Gastroesophageal sphincter (tissue), 4 donors: ENCODE results near the gene SURF2. TPM values are rescaled to one million over a fixed set of nuclear protein-coding genes. Genes with fewer than 3 reads are reported as not detected.
A peak's percentile ranks its signal among the peaks of the same experiment; 100 is the strongest.

Experiments used
- ATAC-seq: fragments of 150-250 bp; one replicate; pipeline ENCODE4 v1.9.1; 2016; ENCODE audit warnings: mild to moderate bottlenecking, moderate library complexity
- H3K27ac ChIP-seq, 4 donors: fragments of 200-600 bp; sonication (generic) in 3 of 4; 1 replicate in 3 of 4; 2 replicates in 1 of 4; pipeline ENCODE4 v1.5.1; 2016 to 2019
- H3K27me3 ChIP-seq: fragments of 200-600 bp; sonication (generic); one replicate; pipeline ENCODE4 v1.5.1; 2019
- H3K36me3 ChIP-seq, 2 donors: fragments of 200-600 bp; sonication (generic); one replicate each; pipeline ENCODE4 v1.5.1; 2019; ENCODE audit warnings: control low read depth in 1 of 2
- H3K4me1 ChIP-seq, 3 donors: fragments of 200-600 bp; sonication (generic); 1 replicate in 2 of 3; 2 replicates in 1 of 3; pipeline ENCODE4 v1.5.1; 2016 to 2019; ENCODE audit warnings: control low read depth in 2 of 3
- H3K4me3 ChIP-seq, 2 donors: fragments of 200-600 bp; sonication (generic); one replicate each; pipeline ENCODE4 v1.5.1; 2019; ENCODE audit warnings: mild to moderate bottlenecking in 1 of 2, moderate library complexity in 1 of 2
- H3K9me3 ChIP-seq, 3 donors: fragments of 200-600 bp; sonication (generic); one replicate each; pipeline ENCODE4 v1.5.1; 2017 to 2019; ENCODE audit warnings: control low read depth in 2 of 3
- EP300 ChIP-seq: sonication (generic); formaldehyde crosslinking; IDR thresholded peaks from one replicate; pipeline ENCODE4 v1.6.1; 2017; ENCODE audit warnings: antibody characterized with exemption, mild to moderate bottlenecking
- POLR2A ChIP-seq, 2 donors: fragments of 450-650 bp; IDR thresholded peaks; one replicate each; pipeline ENCODE4 v1.6.1; 2017; ENCODE audit warnings: antibody characterized with exemption in 2 of 2, mild to moderate bottlenecking in 2 of 2, moderate library complexity in 1 of 2
- POLR2AphosphoS5 ChIP-seq: sonication (generic); formaldehyde crosslinking; IDR thresholded peaks from one replicate; pipeline ENCODE4 v1.6.1; 2017; ENCODE audit warnings: antibody characterized with exemption
- WGBS, 2 donors: methylation state at CpG; one replicate each; pipeline ENCODE4 v1.1.5; 2018; ENCODE audit warnings: low coverage in 1 of 2; 5-methylcytosine and 5-hydroxymethylcytosine counted together
- total RNA-seq, 4 donors: library from RNA; depleted of rRNA; stranded (reverse); fragments of >200 nt; gene quantifications; one replicate each; pipeline ENCODE4 v1.1.0, GENCODE V29; 2016
- TF ChIP-seq, protein P1 (sequence below), 4 experiments: fragments of 200-600 bp in 2 of 4; fragments of 450-650 bp in 2 of 4; sonication (generic) in 1 of 4; IDR thresholded peaks; one replicate each; pipeline ENCODE4 v1.5.1; 2017 to 2019; ENCODE audit warnings: antibody characterized with exemption in 4 of 4, mild to moderate bottlenecking in 2 of 4, moderate library complexity in 2 of 4

The SURF2 gene
- total RNA-seq, 4 donors from 2014 or later = 11.2 to 16.3 (median 15.3) TPM

DNA sequence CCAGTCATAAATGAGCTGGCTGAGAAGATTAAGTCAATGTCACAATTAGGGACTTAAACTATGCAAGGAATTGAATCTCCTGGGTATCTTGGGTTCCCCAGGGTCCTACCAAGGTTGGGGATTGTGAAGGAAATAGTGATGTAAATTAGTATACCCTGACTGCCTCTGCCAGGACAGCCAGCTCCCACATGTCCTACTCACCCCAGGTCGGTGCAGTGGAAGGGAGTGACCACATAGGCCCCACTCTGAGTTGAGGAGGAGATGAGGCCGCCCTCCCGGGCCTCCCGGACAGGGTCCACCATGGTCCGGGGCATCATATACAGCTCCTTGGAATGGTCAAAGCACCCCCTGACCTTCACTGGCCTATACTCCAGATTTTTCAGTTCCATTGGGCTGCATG is 2.8 kb upstream of the SURF2 start:
- WGBS, 2 donors = no CpG with 5 or more reads among the region's 5 CpGs
- Histone ChIP-seq H3K4me1 (peaks cover 0 to 59% (median 32%) of the 10 kb centered on the region in 3 donors), H3K9me3 (no peaks in the 10 kb centered on the region), H3K27me3 (no peaks in the 10 kb centered on the region), H3K27ac (no peak overlapping the region), H3K4me3 (no peak overlapping the region), H3K36me3 (peaks cover 0 to 57% of the 10 kb centered on the region in 2 donors)
- no peak for TF ChIP-seq POLR2AphosphoS5
- TF ChIP-seq EP300 = no peak
- no peak for TF ChIP-seq POLR2A (IDR thresholded peaks at IDR 0.05)
- no peak for ATAC-seq

DNA sequence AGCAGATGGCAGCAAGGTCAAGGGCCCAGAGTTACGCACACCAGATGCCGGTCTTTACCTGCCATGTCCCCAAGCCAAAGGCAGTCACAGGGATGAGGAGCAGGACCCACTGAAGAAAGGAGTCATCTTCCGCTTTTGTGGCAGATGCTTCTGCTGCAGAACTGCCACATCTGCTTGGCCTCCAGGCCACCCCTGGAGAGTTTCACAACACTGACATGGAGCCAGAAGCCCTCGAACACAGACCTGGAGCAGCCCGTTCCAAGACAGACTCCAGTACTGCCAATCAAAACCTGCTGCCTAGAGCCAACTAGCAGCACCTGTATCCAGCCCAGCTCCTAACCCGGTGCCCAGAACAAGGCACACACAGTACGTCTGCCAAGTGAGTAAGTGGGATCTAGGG is 1.6 kb upstream of the SURF2 start:
- Histone ChIP-seq H3K36me3 (peaks cover 0 to 59% of the 10 kb centered on the region in 2 donors), H3K27ac (no peak overlapping the region), H3K9me3 (no peaks in the 10 kb centered on the region), H3K4me1 (peaks cover 0 to 57% (median 23%) of the 10 kb centered on the region in 3 donors), H3K4me3 (no peak overlapping the region), H3K27me3 (no peaks in the 10 kb centered on the region)
- no peak for ATAC-seq
- no peak for TF ChIP-seq EP300
- TF ChIP-seq, protein P1, sequence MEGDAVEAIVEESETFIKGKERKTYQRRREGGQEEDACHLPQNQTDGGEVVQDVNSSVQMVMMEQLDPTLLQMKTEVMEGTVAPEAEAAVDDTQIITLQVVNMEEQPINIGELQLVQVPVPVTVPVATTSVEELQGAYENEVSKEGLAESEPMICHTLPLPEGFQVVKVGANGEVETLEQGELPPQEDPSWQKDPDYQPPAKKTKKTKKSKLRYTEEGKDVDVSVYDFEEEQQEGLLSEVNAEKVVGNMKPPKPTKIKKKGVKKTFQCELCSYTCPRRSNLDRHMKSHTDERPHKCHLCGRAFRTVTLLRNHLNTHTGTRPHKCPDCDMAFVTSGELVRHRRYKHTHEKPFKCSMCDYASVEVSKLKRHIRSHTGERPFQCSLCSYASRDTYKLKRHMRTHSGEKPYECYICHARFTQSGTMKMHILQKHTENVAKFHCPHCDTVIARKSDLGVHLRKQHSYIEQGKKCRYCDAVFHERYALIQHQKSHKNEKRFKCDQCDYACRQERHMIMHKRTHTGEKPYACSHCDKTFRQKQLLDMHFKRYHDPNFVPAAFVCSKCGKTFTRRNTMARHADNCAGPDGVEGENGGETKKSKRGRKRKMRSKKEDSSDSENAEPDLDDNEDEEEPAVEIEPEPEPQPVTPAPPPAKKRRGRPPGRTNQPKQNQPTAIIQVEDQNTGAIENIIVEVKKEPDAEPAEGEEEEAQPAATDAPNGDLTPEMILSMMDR (IDR thresholded peaks at IDR 0.05) = no peak
- no peak for TF ChIP-seq POLR2AphosphoS5
- no peak for TF ChIP-seq POLR2A (IDR thresholded peaks at IDR 0.05)
- 60 to 100% methylated on average over 2 to 3 of the region's 7 CpGs for WGBS, 2 donors

DNA sequence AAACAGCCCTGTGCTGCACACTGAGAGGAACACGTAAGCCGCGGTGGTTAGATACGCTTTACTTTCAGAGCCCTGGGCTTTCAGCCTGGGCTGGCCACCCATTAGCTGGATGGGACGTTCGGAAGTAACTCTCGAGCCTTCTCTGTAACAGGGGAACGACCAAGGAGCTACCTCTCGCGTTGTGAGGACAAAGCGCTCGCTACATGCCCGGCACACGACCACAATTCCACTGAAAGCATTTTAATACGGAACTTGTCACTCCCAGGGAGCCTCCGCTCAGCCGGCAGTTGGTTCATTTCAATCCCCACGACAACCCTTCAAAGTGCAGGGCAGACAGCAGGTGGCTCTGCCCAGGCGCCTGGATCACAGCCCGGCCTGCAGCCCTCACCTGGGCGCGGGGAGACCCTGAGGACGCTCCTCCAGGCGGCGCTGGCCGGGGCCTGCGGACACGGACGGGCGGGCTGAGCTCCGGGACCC is 431 bp upstream of the SURF2 start:
- peak overlapping the region in 3 of 4 donors; percentile 84 to 86 (median 84) for H3K27ac ChIP-seq

DNA sequence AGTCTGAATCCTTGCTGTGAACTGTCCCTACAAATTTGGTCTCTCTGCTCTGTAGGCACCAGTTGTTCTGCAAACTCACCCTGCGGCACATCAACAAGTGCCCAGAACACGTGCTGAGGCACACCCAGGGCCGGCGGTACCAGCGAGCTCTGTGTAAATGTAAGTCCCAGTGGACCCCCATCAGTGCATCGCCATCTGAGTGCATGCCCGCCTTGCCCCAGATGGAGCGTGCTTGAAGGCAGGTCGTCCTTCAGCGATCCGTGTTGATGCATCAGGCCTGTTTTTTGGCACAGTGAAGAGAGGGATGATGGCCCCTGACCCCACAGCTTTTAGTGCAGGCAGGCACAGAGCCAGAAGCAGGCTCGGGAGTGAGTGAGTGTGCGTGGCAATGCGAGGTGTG is 1.3 kb downstream of the SURF2 start:
- TF ChIP-seq, protein P1 (IDR thresholded peaks at IDR 0.05) = no peak
- TF ChIP-seq POLR2A (IDR thresholded peaks at IDR 0.05) = no peak
- TF ChIP-seq EP300 = no peak
- TF ChIP-seq POLR2AphosphoS5 = no peak
- Histone ChIP-seq H3K27me3 (no peaks in the 10 kb centered on the region), H3K36me3 (peaks cover 0 to 59% of the 10 kb centered on the region in 2 donors), H3K9me3 (no peaks in the 10 kb centered on the region), H3K4me1 (peaks cover 0 to 51% (median 23%) of the 10 kb centered on the region in 3 donors), H3K27ac (peak overlapping the region in 1 of 4 donors; percentile 84), H3K4me3 (no peak overlapping the region)
- no peak for ATAC-seq
- WGBS, 2 donors = 82 to 100% methylated on average over 1 to 3 of the region's 14 CpGs

More for the DNA sequence above, 431 bp upstream of the SURF2 start:
- Histone ChIP-seq H3K4me1 (peaks cover 0 to 48% (median 23%) of the 10 kb centered on the region in 3 donors), H3K4me3 (peak overlapping the region; percentile 62 to 86), H3K27me3 (no peaks in the 10 kb centered on the region), H3K36me3 (peaks cover 0 to 59% of the 10 kb centered on the region in 2 donors), H3K9me3 (no peaks in the 10 kb centered on the region)
- WGBS, 2 donors = 0% methylated on average over 3 to 7 of the region's 31 CpGs
- peak; percentile 17 for ATAC-seq
- TF ChIP-seq, protein P1 (IDR thresholded peaks at IDR 0.05) = peak in 1 of 4 experiments; percentile 27
- no peak for TF ChIP-seq EP300

DNA sequence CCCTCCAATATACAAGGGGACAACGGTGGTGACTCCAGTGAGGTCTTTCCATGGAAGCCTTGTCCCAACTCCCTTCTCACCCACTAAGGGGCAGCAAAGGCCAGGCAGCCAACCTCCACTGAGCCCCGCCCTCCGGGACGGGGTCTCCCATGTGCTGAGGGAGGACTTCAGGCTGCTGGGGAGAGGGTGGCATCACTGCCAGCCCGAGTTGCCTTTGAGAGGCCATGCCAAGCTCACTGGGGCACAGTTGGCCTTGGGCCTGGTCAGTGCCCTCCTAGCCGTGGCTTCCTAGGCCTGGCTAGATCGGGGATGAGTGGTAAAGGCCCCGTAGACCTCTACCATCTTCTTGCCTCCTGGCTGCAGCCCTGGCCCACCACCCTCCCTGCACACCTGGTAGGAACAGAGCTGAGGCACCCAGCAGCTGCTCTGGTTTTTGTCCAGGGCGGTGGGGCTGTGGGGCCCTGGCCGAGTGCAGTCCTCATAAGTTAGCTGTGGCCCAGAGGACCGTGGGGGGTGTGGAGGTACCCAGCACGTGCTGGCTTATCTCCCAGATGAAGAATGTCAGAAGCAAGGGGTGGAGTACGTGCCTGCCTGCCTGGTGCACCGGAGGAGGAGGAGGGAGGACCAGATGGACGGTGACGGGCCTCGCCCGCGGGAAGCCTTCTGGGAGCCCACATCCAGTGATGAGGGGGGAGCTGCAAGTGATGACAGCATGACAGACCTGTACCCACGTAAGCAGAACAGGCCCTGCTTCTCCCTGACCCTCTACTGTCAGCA is 3.2 kb downstream of the SURF2 start:
- Histone ChIP-seq H3K9me3 (no peaks in the 10 kb centered on the region), H3K4me1 (peaks cover 0 to 51% (median 23%) of the 10 kb centered on the region in 3 donors), H3K27me3 (no peaks in the 10 kb centered on the region), H3K36me3 (peaks cover 0 to 61% of the 10 kb centered on the region in 2 donors), H3K27ac (no peak overlapping the region), H3K4me3 (no peak overlapping the region)
- ATAC-seq = no peak
- 30 to 40% methylated on average over 1 to 8 of the region's 20 CpGs for WGBS, 2 donors
- TF ChIP-seq, protein P1 (IDR thresholded peaks at IDR 0.05) = peak in 1 of 4 experiments; percentile 5
- TF ChIP-seq POLR2AphosphoS5 = no peak
